NCI-H2107 (cell line): Measurements from ENCODE around the gene SMIM45.

ENCODE experiments used
- DNase-seq: peaks from one replicate; lab custom pipeline; 2025; lab: John Stamatoyannopoulos, UW

The SMIM45 gene

DNA sequence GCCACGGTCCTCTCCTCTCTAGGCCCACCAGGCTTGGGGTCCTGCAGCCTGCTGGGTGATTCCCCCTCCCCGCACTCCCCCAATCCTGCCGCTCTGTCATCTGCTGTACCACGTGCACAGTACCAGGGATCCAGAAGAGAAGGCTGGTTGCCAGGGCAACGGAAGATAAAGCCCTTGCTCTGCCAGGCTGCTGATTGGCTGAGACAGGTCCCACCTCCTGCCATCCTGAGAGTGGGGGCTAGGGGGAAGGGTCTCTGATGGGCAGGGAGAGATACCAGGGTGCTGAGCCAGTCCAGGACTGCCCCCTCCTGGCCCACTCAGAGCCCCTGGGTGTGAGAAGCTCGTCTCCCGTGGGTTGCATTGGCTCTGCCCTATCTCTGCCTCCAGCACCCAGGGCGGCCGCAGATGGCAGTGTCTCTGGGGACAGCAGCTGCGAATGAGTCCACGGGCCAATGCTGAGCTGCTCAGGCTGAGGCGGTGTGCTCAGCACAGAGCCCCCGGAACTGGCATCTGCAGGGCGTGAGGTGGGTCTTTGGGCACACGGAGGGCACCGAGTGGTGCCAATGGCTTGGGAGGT is at the start of gene SMIM45:
Gene SMIM45 (plus strand): TSS at position 253 of the 577 bp plus-strand sequence.
- no peak for DNase-seq

DNA sequence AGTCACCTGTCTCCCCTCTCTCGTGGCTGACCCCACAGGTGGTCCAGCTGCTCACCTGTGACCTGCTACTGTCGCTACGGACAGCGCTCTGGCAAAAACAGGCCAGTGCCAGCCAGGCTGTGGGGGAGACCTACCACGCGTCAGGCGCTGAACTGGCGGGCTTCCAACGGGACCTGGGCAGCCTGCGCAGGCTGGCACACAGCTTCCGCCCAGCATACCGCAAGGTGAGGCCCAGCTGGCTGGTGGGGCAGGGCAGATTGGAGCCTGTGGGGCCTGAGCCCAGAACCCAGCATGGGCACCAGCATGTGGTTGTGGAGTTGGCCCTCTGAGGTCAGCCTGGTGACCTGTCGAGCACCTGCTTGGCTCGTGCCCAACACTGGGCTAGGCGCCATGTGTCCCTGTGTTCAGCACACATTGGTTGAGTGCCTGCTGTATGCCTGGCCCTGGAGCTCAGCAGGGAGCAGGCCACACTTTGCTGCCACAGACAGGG is 49.0 kb upstream of the SMIM45 start:
- no peak for DNase-seq

DNA sequence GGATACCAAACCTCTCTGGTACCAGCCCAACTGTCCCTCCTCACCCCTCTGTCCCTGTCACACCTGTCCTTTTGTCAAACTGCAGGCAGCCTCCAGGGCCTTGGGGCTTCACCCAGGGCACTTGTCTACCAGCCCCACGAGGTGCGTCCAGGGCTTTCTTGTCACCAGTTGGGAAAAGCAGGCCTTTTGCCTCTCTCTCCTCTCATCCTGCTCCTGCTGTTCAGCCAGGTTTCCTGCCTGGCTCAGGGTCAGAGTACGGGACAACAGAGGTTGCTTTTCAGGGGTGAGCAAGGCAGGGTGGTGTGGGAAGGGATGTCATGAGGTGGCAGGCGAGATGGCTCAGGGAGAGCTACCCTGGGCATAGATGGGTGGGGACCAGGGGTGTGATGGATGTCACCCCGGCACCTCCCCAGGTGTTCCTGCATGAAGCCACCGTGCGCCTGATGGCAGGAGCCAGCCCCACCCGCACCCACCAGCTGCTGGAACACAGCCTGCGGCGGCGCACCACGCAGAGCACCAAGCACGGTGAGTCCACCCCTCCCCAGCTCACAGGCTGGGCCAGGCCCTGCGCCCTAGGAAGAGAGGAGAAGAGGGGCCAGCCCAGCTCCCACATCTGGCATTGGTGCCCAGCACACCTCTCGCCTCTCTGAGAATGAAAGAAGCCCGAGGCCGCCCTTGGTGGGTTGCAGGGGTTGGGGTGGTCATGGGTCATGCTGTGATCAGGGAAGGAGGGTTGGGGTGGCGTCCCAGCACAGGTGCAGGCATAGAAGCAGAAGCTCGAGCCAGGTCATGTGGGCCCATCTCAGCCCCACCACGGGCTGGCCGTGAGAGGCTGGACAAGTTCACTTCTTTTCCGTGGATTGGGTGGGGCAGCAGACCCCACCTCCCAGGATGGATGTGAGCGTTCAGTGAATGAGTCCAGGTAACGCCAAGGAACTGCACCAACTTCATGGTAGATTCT is 47.2 kb upstream of the SMIM45 start:
- no peak for DNase-seq

DNA sequence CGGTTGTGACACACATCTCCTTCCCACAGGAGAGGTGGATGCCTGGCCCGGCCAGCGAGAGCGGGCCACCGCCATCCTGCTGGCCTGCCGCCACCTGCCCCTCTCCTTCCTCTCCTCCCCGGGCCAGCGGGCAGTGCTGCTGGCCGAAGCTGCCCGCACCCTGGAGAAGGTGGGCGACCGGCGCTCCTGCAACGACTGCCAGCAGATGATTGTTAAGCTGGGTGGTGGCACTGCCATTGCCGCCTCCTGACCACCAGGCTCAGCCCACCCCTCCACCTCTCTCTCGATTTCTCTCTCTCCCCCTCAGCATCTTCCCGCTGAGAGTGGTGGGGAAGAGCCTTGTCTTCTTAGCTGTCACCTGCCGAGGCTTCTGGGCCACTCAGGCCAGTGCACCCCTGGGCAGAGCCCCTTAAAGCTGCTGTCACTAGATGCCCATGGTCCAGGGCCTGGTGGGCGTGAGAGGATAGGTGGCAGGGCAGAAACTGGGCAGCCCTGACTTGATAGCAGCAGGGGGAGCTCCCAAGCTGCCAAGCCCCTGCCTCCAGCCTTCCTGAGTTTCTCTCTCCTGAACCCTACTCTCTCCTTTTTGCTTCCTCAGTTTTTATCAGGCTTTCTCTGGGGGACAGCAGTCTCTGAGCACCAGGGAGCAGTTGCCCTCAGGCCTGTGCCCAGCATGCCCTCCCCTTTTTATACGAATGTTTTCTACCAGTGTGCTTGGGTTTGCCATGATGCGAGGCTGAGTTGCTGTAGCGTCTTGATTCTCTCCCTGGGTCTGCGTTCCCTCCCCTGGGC is 46.3 kb upstream of the SMIM45 start:
- no peak for DNase-seq

DNA sequence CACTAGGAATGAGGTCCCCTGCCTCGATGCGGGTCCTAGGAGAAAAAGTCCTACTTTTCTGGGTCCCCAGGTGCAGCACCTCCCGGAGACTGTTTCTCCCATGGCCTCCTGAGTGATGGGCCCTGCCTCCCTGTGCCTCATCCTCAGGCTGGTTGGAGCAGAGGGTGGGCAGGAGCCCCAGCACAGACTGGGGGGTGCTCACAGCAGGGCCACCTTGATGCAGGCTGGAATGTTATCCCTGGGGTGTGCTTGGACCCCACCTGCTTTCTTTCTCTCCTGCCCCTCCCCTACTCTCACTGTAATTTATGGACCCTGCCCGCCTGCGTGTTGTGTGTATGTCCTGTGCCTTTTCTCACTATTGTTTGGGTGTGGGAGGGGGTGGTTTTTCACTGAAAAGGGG is 45.1 kb upstream of the SMIM45 start:
- DNase-seq, result no peak

DNA sequence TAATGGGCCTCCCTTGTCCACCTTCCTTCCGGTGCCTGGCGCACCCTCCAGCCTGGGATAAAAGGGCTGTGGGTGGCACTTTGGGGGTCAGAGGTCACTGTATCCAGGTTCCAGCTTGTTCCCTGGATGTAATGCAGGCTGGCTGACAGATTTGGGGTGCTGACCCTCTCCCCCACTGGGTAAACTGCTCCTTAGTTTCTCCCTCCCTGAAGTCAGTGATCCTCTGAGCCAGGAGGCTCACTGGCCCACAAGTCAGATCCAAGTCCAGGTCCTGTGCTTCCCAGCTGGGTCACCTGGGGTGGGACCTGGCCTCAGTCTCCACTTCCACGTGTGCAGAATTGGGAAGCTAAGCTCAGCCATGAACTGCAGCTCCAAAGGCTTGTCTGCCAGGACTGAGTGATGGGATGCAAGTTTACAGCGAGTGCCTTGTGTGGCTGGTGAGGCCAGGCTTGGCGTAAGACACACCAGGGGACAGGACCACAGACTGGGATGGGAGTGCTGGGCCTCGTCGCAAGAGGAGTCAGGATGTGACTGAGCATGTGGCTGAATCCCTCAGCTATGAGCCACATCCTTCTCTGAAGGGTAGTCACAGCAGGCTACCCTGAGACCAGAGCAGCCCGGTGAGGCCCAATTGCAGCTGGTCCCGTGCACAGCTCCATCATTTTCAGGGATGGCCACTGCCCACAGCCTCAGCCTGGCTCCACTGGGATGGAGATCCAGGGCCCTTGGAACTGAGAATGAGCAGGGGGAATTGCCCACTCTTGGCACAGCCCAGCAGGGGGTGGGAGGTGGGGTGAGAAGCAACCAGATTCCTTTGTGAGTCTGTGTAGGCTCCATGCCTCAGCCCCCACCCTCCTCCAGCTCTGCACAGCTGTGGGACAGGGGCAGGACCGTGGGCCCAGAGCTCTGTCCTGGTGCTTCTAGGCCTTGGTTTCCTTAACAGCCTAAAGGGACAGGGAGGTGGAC is 44.2 kb upstream of the SMIM45 start:
- DNase-seq, result no peak

DNA sequence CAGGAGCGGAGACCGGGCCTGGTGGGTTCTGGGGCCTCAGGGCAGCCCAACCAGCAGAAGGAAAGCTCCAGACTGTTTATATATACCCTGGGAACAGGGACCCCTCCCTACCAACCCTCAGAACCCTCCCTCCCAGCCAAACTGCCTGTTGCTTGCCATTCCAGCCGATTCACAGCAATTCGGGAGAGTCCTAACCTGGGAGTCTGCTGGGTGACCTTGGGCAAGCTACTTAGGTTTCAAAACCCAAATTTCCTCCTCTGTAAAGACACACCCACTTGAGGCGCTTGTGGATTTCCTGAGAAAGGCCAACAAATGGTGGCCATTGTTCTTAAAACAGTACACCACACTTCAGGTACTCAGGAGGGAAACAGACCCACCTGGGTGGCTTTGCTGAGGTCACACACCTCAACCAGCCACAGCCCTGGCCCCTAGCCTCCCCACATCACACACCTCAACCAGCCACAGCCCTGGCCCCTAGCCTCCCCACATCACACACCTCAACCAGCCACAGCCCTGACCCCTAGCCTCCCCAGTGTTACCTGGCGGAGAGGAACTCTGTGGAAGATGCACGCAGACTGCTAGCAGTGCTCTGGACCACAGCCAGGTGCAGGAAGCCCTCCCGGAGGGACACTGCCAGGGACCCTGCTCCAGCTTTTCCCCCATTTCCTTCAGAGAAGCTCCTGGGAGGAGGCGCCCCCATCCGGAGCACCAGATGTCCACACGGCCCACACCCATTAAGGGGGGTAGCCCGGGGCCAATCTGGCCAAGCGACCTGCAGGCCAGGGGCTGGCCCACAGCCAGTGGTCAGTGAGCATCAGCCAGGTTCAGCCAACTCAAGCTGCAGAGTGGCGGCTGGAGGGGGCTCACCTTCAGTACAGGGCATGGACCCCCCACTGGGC is 43.3 kb upstream of the SMIM45 start:
- DNase-seq, result no peak

DNA sequence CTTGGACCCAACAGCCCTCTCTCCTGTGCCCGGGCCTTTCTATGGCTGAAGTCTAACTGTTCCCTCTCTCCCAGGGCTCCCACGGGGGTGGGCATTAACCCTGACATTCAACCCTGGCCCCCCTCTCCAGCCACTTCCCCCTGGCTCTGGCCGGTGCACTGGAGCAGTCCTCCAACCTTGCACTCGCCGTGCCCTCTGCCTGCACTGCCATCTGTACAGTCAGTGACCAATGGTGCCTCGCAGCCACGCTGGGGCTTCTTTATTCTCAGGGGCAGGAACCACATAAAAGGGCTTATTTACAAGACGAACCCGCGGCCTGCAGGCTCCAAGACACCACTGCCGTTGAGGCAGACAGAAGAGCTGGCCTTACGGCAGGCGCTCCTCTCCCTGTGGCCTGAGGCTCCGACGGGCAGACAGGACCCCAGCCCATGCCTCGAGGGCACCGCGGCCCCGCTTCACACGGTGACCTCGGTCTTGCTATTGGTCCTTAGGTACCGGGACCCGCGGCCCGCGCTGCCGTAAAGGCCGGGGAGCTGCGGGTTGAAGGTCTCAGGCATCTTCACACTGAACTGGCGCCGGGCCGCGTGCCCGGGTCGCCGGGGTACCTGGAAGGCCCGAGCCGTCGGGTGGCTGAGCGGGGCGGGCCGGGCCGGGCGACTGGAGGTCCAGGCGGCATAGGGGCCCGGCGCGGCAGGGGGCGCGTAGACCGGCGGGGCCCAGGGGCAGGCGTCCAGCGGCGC is 42.5 kb upstream of the SMIM45 start:
- no peak for DNase-seq

DNA sequence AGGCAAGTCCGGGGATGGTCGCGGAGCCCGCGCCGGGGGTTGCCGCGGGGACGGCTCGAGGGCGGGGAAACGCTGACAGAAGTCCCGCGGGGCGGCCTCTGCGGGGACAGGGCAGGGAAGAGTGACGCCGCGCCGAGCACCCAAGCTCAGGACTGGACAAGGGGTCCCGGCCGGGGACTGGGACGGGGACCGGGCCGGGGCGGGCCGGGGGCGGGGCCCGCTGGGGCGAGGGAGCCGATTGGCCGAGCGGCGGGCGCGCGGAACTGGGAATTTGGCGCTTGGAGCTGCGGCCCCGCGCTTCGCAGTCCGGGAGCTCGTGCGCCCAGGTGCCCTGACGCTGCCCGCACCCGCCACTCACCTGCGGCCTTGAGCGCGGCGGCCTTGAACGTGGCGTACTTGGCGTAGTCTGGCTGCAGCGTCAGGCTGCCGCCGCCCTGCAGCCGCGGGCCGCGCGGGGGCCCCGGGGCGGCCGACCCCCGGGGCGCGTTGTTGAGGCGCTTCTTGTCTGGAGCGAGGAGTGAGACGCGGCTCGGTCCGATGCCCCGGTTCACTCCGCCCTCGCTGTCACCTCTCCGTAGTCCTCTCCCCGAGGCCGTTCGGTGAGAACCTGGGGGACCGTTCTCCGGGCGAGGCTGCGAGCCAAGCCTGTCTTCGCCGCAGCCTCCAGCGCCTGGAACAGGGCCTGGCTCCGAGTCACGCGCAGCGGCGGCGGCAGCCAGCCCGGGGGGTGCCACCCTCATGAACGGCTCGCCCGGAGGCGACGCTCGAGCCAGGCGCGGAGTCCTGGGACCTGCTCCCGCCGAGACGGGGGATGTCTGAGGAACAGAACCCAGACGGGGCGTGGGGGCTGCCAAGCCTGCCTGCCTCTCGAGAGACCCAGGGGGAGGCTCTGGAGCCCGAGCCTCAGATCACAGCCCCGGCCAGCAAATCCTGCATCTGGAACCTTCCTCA is 41.6 kb upstream of the SMIM45 start:
- DNase-seq, result no peak

DNA sequence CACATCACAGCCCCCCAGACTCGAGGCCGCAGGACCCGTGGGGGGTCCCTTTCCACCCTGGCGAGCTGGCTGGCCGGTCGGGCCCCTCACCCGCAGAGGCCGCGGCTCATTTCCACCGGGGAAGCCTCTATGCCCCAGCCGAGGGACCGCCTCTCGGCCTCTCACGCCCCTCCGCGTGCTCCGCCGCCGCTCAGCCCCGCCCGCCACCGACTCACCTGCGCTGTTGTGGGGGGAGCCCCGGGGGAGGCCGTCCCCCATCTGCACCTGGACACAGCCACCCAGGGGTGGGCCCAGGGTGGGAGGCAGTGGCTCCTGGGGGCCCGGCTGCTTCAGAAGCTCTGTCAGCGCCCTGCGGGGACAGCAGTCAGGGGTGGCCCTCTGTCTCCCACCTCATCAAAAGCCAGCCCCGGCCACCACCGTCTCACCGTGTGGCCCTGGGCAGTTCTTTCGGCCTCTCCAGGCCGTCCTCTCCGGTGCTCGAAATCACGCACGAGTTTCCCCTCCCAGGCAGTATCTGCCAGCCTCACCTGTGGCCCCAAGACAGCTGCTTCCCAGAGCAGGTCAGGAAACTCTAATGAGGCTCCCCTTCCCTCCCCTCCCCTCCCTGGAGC is 40.8 kb upstream of the SMIM45 start:
- no peak for DNase-seq

DNA sequence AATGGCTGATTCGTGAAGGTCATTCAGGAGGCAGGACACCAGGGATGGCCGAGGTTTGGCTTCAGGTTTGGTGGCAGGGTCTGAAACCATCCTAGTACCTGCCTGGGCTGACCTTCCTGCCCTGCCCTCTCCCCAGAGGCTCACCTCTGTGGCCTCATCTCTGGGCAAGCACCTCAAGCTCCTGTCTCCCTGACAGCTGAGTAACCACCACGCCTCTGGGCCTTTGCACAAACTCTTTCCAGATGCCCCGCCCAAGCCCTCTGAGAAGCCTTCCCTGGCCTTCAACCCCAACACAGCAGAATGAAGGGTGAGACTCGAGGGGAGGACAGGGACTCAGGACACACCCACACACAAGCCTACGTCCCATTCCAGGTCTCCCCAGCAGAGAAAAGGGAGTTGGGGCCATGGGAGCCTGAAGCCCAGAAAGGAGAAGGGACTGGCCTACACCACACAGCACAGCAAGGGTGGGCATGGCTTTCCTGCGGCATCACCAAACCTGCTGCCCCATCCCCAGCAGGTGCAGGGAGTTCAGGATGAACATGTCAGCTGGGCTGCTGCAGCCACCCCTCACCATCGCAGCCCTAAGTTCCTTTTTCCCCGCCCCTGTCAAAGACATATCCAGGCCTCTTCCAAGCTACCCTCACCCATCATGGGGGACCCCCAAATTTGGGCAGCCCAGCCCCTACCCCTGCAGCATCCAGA is 39.5 kb upstream of the SMIM45 start:
- DNase-seq, result no peak

DNA sequence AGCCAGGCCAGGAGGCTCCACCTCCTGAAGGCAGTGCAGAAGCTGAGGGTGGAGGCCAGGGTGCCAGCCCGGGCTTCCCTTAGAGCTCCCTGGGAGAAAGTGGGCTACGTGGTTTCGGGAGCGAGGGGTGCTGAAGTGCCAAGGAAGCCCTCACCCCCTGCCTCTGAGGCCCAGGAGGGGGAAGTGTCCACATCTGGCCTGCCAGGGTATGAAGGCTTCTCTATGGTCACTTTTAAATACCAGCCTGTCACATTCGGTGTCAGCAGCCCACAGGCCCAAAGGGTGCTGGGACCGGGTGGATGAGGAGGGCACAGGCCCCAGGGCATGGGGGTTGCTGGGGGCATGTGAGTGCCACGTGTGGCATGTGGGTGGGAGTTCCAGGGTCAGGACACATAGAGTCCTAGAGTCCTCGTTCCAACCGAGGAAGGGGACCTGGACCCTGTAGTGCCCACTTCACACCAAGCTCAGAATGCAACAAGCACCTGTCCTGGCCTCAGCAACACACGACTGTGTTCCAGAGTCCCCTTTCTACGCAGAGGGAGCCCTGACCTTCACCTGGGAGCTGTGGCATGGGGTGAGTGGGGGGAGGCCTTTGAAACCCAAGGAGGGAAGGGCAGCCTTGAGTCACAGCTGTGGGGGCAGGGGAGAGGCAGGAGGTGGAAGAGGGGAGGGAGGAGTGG is 38.8 kb upstream of the SMIM45 start:
- DNase-seq, result no peak

DNA sequence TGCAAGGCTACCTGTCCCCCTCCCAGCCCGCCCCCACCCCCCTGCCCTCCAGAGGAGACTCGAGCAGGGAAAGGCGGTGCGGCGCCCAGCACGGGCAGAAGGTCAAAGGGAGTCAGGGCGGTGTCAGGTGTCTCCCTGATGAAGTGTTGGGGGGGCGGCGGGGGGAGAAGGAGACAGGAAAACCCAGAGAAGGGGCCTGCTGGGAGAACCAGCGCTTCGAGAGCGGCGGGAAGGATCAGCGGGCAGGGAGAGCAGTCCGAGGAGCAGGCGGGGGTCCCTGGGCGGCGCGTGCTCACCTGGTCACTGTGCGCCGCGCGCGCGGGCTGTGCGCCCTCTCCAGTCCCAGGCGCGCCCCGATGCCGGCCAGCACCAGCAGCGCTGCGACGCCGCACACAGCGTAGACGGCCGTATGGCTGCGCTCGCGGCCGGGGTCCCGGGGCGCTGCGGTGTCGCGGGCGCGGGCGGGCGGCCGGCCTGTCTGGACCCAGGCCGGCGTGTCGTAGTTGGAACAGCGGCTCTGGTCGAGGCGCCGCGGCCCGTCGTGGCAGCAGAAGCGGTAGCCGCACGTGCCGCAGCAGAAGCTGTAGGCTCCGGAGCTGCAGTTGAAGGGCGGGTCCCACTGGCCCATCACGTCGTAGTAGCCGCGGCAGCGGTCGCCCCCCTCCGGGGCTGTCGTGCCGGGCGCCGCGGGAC is 38.0 kb upstream of the SMIM45 start:
- no peak for DNase-seq

DNA sequence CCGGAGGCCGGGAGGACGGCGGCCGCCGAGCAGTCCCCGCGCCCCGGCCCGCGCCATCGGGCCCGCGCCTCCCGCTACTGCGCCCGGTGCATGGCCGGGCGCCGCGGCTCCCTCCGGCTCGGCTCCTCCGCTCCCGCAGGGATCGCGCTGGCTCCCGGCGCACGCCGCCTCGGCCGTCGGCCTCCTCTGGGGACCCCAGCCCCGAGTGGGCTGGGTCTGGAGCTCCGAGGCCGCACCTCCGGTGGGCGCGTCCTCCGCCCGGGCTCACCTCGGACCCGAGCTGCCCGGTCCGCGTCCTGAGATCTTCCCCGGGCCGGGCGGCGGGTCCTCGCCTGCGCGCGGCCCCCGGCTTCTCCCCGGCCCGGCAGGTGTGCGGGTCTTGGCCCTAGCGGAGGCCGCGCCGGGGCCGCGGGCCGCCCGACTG is 37.3 kb upstream of the SMIM45 start:
- no peak for DNase-seq

DNA sequence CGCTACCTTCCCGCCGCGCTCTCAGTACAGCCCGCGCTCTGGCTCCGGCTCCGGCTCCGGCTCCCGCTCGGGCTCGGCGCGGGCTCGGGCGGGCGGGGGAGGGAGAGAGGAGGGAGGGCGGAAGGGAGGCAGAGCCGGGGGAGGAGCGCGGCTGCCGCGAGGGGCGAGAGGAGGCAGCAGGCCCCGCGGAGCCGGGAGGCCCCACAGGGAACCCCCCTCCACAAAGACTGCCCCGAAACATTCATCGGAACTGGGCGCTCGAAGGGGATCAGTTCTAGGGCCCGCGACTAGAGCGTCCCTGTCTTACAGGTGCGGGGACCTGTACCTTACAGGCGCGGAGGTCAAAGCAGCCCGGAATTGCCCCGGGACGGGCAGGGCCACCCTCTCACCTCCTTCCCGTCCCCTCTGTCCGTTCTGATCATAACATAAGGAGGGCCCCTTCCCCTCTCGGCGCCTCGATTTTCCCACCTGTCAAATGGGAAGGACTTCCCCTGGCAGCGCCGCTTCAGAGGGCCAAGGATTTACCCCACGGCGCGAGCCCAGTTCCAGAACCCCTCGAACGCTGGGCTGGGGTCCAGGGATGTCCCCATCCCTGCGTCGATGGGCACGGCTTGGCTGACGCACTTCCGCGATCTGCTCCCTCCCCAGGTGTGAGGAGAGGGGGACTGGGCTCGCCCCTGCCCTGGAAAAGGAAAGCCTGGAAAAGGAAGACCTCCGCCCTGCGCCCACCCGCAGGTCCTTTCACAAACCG is 36.7 kb upstream of the SMIM45 start, which contains the start of gene SHISA8:
Gene SHISA8 (minus strand): TSS at position 40 of the 751 bp plus-strand sequence. CDS start 407 bp downstream, outside the sequence.
- DNase-seq, result no peak
